Right lobe of liver (tissue), 6 donors: ENCODE results near the gene FMN2. TPM values are rescaled to one million over a fixed set of nuclear protein-coding genes. Genes with fewer than 3 reads are reported as not detected.

Experiments
- ATAC-seq, 4 donors: fragments of 200-7000 bp; cut with Tn5 transposase; one replicate each; pipeline ENCODE4 v1.9.1; 2020; ENCODE audit warnings: mild to moderate bottlenecking in 4 of 4, moderate library complexity in 4 of 4
- DNase-seq, 3 donors: peaks; one replicate each; pipeline ENCODE4 v3.0.0-alpha.2; 2020
- H3K27ac ChIP-seq, 3 donors: fragments of 200-600 bp; one replicate each; pipeline ENCODE4 v1.8.0; 2022
- H3K27me3 ChIP-seq, 2 donors: fragments of 200-600 bp; one replicate each; pipeline ENCODE4 v1.8.0; 2022
- H3K36me3 ChIP-seq, 4 donors: fragments of 200-600 bp; sonication (generic) in 1 of 4; one replicate each; pipeline versions ENCODE4 v1.5.1 to v1.8.0; 2017 to 2022; ENCODE audit warnings: control low read depth in 1 of 4
- H3K4me1 ChIP-seq, 4 donors: fragments of 200-600 bp; sonication (generic) in 1 of 4; one replicate each; pipeline versions ENCODE4 v1.5.1 to v1.8.0; 2017 to 2022; ENCODE audit warnings: control low read depth in 1 of 4
- H3K4me3 ChIP-seq, 3 donors: fragments of 200-600 bp; one replicate each; pipeline ENCODE4 v1.8.0; 2022
- H3K9me3 ChIP-seq, 4 donors: fragments of 200-600 bp; sonication (generic) in 1 of 4; one replicate each; pipeline versions ENCODE4 v1.5.1 to v1.8.0; 2017 to 2022; ENCODE audit warnings: control low read depth in 1 of 4
- POLR2A ChIP-seq: fragments of 450-650 bp; IDR thresholded peaks from one replicate; pipeline ENCODE4 v1.6.1; 2017; ENCODE audit warnings: antibody characterized with exemption, mild to moderate bottlenecking
- WGBS: methylation state at CpG from one replicate; pipeline ENCODE4 v1.1.6; 2018; ENCODE audit warnings: low coverage, low lambda C conversion rate; ENCODE audit not compliant: insufficient coverage; ENCODE audit errors: missing lambda C conversion rate; 5-methylcytosine and 5-hydroxymethylcytosine counted together
- intact Hi-C, 2 donors: fragments of 100-400 bp; cut with DNase I; formaldehyde crosslinking; loops; one replicate each; pipeline versions ENCODE4 v1.11.2 to v1.14.1; 2022
- total RNA-seq, 6 experiments: library from RNA; depleted of rRNA in 2 of 6; stranded (reverse); fragments of >200 nt in 2 of 6; fragmentation: NEBNext Ultra II Directional in 3 of 6; extraction: Animal tissue kit (Norgen Biotek cat#: 25700) in 3 of 6; gene quantifications; one replicate each; pipeline versions ENCODE4 v1.1.0 to v1.2.4, GENCODE V29; 2016 to 2023
- TF ChIP-seq, protein P1 (sequence below), 4 donors: fragments of 200-600 bp in 3 of 4; fragments of 450-650 bp in 1 of 4; IDR thresholded peaks; one replicate each; pipeline versions ENCODE4 v1.5.1 to v1.8.0; 2016 to 2022; ENCODE audit warnings: antibody characterized with exemption in 4 of 4, mild to moderate bottlenecking in 2 of 4
- donor health status: DM: no; HTN: yes; CAD: no.
- donor health status: DM: no; HTN: no; CAD: no.
- donor health status: DM: no; HTN: no; CAD: no.
- donor health status: DM: no; HTN: yes; CAD: no.
- donor health status: DM: no; HTN: yes; CAD: no.

The FMN2 gene
- total RNA-seq, 6 experiments from 2014 or later = 0.12 TPM; not detected in 5

DNA sequence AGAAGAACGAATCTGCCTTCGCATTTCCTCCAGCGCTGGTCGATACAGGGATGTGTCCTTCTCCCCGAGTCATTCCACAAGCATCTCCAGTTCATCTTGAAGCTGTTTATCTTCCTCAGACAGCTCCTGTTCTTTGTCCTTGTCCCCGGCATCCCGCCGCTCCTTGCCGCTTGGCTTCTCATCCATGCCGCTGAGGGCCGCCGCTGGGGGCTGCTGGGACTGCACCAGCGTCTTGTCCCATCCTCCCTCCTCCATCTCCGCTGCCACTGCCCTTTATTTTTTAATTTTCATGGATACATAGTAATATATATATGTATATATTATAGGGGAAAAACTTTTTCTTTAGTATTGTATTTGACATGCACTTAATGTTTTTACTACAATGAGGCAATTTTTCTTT, 53.4 kb downstream of the FMN2 start:
- no peak overlapping the region for H3K27ac ChIP-seq
- ATAC-seq (no peak), DNase-seq (no peak)
- 85% methylated on average over 13 of the region's 14 CpGs for WGBS
- H3K9me3 ChIP-seq = no peaks in the 10 kb centered on the region
- no peaks in the 10 kb centered on the region for H3K36me3 ChIP-seq
- TF ChIP-seq, protein P1, sequence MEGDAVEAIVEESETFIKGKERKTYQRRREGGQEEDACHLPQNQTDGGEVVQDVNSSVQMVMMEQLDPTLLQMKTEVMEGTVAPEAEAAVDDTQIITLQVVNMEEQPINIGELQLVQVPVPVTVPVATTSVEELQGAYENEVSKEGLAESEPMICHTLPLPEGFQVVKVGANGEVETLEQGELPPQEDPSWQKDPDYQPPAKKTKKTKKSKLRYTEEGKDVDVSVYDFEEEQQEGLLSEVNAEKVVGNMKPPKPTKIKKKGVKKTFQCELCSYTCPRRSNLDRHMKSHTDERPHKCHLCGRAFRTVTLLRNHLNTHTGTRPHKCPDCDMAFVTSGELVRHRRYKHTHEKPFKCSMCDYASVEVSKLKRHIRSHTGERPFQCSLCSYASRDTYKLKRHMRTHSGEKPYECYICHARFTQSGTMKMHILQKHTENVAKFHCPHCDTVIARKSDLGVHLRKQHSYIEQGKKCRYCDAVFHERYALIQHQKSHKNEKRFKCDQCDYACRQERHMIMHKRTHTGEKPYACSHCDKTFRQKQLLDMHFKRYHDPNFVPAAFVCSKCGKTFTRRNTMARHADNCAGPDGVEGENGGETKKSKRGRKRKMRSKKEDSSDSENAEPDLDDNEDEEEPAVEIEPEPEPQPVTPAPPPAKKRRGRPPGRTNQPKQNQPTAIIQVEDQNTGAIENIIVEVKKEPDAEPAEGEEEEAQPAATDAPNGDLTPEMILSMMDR (IDR thresholded peaks at IDR 0.05) = no peak
- no peak for TF ChIP-seq POLR2A
- no peak overlapping the region for H3K4me3 ChIP-seq
- intact Hi-C loops = no loop called here
- no peaks in the 10 kb centered on the region for H3K4me1 ChIP-seq
- H3K27me3 ChIP-seq = no peaks in the 10 kb centered on the region

DNA sequence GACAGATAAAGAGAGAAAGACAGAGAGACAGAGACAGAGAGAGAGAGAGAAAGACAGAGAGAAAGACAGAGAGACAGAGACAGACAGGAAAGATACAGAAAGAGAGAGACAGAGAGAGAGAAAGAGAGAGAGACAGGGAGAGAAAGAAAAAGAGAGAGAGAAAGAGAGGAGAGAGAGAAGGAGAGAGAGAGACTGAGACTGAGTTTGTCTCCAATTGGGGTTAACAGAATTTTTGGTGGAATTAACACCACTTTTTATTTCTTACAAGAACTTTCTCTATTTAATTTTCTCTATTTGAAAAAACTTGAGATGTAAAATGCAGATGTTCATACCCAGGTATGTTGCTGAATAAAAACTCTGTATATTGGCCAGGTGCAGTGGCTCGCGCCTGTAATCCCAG, 56.6 kb downstream of the FMN2 start:
- H3K9me3 ChIP-seq = no peaks in the 10 kb centered on the region
- TF ChIP-seq, protein P1 (IDR thresholded peaks at IDR 0.05) = no peak
- TF ChIP-seq POLR2A = no peak
- ATAC-seq (no peak), DNase-seq (no peak)
- no peaks in the 10 kb centered on the region for H3K36me3 ChIP-seq
- 96% methylated on average over 2 of the region's 2 CpGs for WGBS
- H3K4me3 ChIP-seq = no peak overlapping the region
- no peaks in the 10 kb centered on the region for H3K27me3 ChIP-seq
- intact Hi-C loops = no loop called here
- H3K4me1 ChIP-seq = no peaks in the 10 kb centered on the region
- H3K27ac ChIP-seq = no peak overlapping the region

DNA sequence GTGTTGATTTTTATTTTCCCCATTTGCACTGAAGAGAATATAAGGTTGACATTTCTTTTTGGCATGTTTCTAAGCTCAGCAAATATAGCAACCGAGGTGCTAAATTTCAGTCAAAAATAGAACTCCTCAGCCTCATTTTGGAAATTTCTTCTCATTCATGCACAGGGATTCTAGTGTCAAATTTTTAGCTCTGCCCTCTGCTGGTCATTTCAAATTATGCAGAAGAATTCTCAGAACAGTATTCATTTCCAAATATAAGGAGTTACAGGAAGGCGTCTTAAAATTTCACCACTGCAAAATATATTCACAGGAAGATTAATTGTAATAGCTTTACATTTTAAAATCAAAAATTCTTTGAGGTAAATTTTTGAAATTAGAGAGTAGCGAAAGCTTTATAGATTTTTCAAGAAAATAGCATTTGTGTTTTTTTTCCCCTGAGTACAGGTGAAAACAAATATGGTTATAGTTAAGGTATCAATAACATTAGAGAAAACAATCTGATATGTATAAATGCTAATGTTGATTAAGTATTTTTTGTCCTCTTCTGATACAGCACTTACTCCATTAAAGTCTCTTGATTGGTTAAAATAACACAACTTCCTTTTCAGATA, 57.9 kb downstream of the FMN2 start:
- no peaks in the 10 kb centered on the region for H3K4me1 ChIP-seq
- no peak overlapping the region for H3K27ac ChIP-seq
- no peaks in the 10 kb centered on the region for H3K9me3 ChIP-seq
- 18% methylated on average over 3 of the region's 3 CpGs for WGBS
- ATAC-seq (peak; percentile 39 to 59 (median 54)), DNase-seq (no peak)
- no peaks in the 10 kb centered on the region for H3K36me3 ChIP-seq
- H3K4me3 ChIP-seq = no peak overlapping the region
- TF ChIP-seq, protein P1 (IDR thresholded peaks at IDR 0.05) = peak; percentile 49 to 72 (median 70)
- no peak for TF ChIP-seq POLR2A
- intact Hi-C loops = no loop called here
- H3K27me3 ChIP-seq = no peaks in the 10 kb centered on the region

DNA sequence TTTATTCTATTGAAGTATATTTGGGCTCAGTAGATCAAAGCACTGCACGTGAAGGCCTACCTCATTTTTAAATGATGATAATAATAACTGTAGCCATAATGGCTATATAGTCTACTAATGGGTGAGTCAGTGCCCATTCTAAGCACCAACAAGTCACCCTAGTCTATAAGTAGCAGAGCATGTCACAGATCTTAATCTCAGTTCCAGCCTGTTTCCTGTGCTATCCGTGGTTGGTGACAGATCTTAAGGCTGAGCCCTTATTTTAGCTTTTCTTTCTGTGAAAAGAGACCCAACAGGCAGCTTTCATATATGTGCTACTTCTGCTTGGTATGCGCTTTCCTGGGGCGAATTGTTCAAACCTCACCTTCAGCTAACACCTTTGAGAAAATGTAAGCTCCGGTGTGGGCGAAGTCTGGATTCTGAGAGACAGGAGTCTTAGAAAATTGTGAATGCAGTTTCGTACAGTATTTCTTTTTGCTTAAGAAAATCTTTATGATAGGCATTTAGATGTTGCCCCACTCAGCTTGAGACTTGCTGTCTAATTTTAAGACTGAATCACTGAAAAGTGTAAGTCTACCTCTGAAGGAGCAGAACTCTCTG, 59.6 kb downstream of the FMN2 start:
- DNase-seq (no peak), ATAC-seq (no peak)
- Histone ChIP-seq H3K27ac (no peak overlapping the region), H3K36me3 (no peaks in the 10 kb centered on the region), H3K4me1 (no peaks in the 10 kb centered on the region), H3K9me3 (no peaks in the 10 kb centered on the region), H3K4me3 (no peak overlapping the region), H3K27me3 (no peaks in the 10 kb centered on the region)
- TF ChIP-seq, protein P1 (IDR thresholded peaks at IDR 0.05) = no peak
- no peak for TF ChIP-seq POLR2A
- 55% methylated on average over 7 of the region's 7 CpGs for WGBS
- intact Hi-C loops = no loop called here
